Mesenchymal stem cell (in vitro differentiated cells and primary cell): ENCODE data around the gene DDR1.
"Not testable (repeated sequence)": the region's sequence is repeated elsewhere in the genome, so short reads cannot be mapped to it uniquely, and the experiment has no call there.

Experiments
- DNase-seq: peaks from one replicate; pipeline ENCODE4 v3.0.0-alpha.2; 2013
- H2AFZ ChIP-seq: one replicate; pipeline ENCODE4 v1.6.1; 2013; ENCODE audit warnings: low read depth, mild to moderate bottlenecking, control low read depth, inconsistent platforms, low read length, moderate library complexity
- H2AK5ac ChIP-seq: 2 replicates; pipeline ENCODE4 v1.6.1; 2013; ENCODE audit warnings: low read length, moderate library complexity, mild to moderate bottlenecking, inconsistent platforms; ENCODE audit not compliant: severe bottlenecking
- H2BK120ac ChIP-seq: one replicate; pipeline ENCODE4 v1.6.1; 2013; ENCODE audit warnings: low read depth, mild to moderate bottlenecking, inconsistent platforms, low read length, moderate library complexity
- H2BK12ac ChIP-seq, 2 experiments: one replicate each; pipeline ENCODE4 v1.6.1; 2013; ENCODE audit warnings: inconsistent platforms in 2 of 2, low read length in 2 of 2, mild to moderate bottlenecking in 2 of 2, moderate library complexity in 2 of 2, control low read depth in 1 of 2
- H2BK15ac ChIP-seq: one replicate; pipeline ENCODE4 v1.6.1; 2013; ENCODE audit warnings: mild to moderate bottlenecking, low read depth, inconsistent platforms; ENCODE audit not compliant: poor library complexity, severe bottlenecking
- H2BK5ac ChIP-seq: 2 replicates; pipeline ENCODE4 v1.6.1; 2013; ENCODE audit warnings: low read depth, mild to moderate bottlenecking, low read length, control low read depth, inconsistent platforms; ENCODE audit not compliant: poor library complexity, severe bottlenecking
- H3K14ac ChIP-seq, 2 experiments: one replicate each; pipeline ENCODE4 v1.6.1; 2013; ENCODE audit warnings: inconsistent platforms in 2 of 2, low read length in 2 of 2, control low read depth in 1 of 2, mild to moderate bottlenecking in 1 of 2, moderate library complexity in 1 of 2
- H3K18ac ChIP-seq, 2 experiments: one replicate each; pipeline ENCODE4 v1.6.1; 2013; ENCODE audit warnings: inconsistent platforms in 2 of 2, low read length in 2 of 2, control low read depth in 1 of 2, low read depth in 1 of 2, mild to moderate bottlenecking in 1 of 2
- H3K23ac ChIP-seq, 2 experiments: one replicate each; pipeline ENCODE4 v1.6.1; 2013; ENCODE audit warnings: inconsistent platforms in 2 of 2, low read length in 2 of 2, mild to moderate bottlenecking in 2 of 2, moderate library complexity in 2 of 2, control low read depth in 1 of 2
- H3K27ac ChIP-seq: 2 replicates; pipeline ENCODE4 v1.5.1; 2013; ENCODE audit warnings: mild to moderate bottlenecking, moderate library complexity, low read length, control low read depth, inconsistent platforms; ENCODE audit not compliant: poor library complexity, severe bottlenecking
- H3K27me3 ChIP-seq, 2 experiments: 2 replicates each; pipeline versions ENCODE4 v1.6.1 to v1.7.0; 2013; ENCODE audit warnings: low read length in 2 of 2, mild to moderate bottlenecking in 2 of 2, moderate library complexity in 2 of 2, control low read depth in 1 of 2, inconsistent platforms in 1 of 2; ENCODE audit not compliant: control insufficient read depth in 1 of 2, insufficient read depth in 1 of 2
- H3K36me3 ChIP-seq, 2 experiments: 2 replicates each; pipeline versions ENCODE4 v1.6.1 to v1.7.0; 2013; ENCODE audit warnings: low read length in 2 of 2, control low read depth in 1 of 2, inconsistent platforms in 1 of 2, low read depth in 1 of 2, mild to moderate bottlenecking in 1 of 2; ENCODE audit not compliant: insufficient read depth in 2 of 2, control insufficient read depth in 1 of 2
- H3K4ac ChIP-seq, 2 experiments: one replicate each; pipeline ENCODE4 v1.6.1; 2013; ENCODE audit warnings: inconsistent platforms in 2 of 2, low read length in 2 of 2, mild to moderate bottlenecking in 2 of 2, moderate library complexity in 2 of 2, control low read depth in 1 of 2, low read depth in 1 of 2
- H3K4me1 ChIP-seq: 2 replicates; pipeline ENCODE4 v1.6.1; 2013; ENCODE audit warnings: low read depth, low read length, control low read depth; ENCODE audit not compliant: control insufficient read depth, insufficient read depth
- H3K4me2 ChIP-seq: 2 replicates; pipeline ENCODE4 v1.6.1; 2013; ENCODE audit warnings: low read length, mild to moderate bottlenecking, inconsistent platforms; ENCODE audit not compliant: poor library complexity, severe bottlenecking
- H3K4me3 ChIP-seq, 2 experiments: 2 replicates each; pipeline versions ENCODE4 v1.5.1 to v1.7.0; 2013; ENCODE audit warnings: low read length in 2 of 2, mild to moderate bottlenecking in 2 of 2, control low read depth in 1 of 2, low read depth in 1 of 2; ENCODE audit not compliant: insufficient read depth in 1 of 2
- H3K79me1 ChIP-seq: replicated peaks from 2 replicates; pipeline ENCODE4 v1.6.1; 2013; ENCODE audit warnings: mild to moderate bottlenecking, control low read depth, low read length, inconsistent platforms; ENCODE audit not compliant: poor library complexity, severe bottlenecking
- H3K9ac ChIP-seq: 2 replicates; pipeline ENCODE4 v1.7.0; 2013; ENCODE audit warnings: mild to moderate bottlenecking, low read length, moderate library complexity
- H3K9me3 ChIP-seq: 2 replicates; pipeline ENCODE4 v1.7.0; 2013; ENCODE audit warnings: mild to moderate bottlenecking, low read length; ENCODE audit not compliant: control insufficient read depth
- H4K8ac ChIP-seq: one replicate; pipeline ENCODE4 v1.6.1; 2013; ENCODE audit warnings: inconsistent platforms, mild to moderate bottlenecking, low read length, moderate library complexity
- H4K91ac ChIP-seq: one replicate; pipeline ENCODE4 v1.6.1; 2013; ENCODE audit warnings: mild to moderate bottlenecking, low read length, inconsistent platforms
- WGBS: methylation state at CpG from one replicate; pipeline ENCODE4 v1.1.7; 2013; ENCODE audit warnings: mixed read lengths; 5-methylcytosine and 5-hydroxymethylcytosine counted together

The DDR1 gene

GRCh38 chr6:30903236-30903635, 18.9 kb downstream of the DDR1 start:
- 89% methylated on average over 3 of the region's 4 CpGs for WGBS
- no peak overlapping the region for H2BK12ac ChIP-seq
- H2AFZ ChIP-seq: no peak overlapping the region
- no peak overlapping the region for H4K91ac ChIP-seq
- no peak overlapping the region for H3K18ac ChIP-seq
- no peak overlapping the region for H2AK5ac ChIP-seq
- no peak for DNase-seq
- H3K36me3 ChIP-seq: peaks cover 15 to 21% of the 10 kb centered on the region in 2 experiments
- no peak overlapping the region for H2BK15ac ChIP-seq
- H3K4me2 ChIP-seq: no peak overlapping the region
- H3K9me3 ChIP-seq: no peaks in the 10 kb centered on the region
- no peak overlapping the region for H4K8ac ChIP-seq
- H2BK5ac ChIP-seq: no peak overlapping the region
- no peak overlapping the region for H3K23ac ChIP-seq
- H3K4ac ChIP-seq: no peak overlapping the region
- no peak overlapping the region for H2BK120ac ChIP-seq
- H3K27ac ChIP-seq: no peak overlapping the region
- H3K79me1 ChIP-seq: no peaks in the 10 kb centered on the region
- no peak overlapping the region for H3K9ac ChIP-seq
- no peaks in the 10 kb centered on the region for H3K27me3 ChIP-seq
- H3K14ac ChIP-seq: no peak overlapping the region
- peaks cover 3% of the 10 kb centered on the region for H3K4me1 ChIP-seq
- no peak overlapping the region for H3K4me3 ChIP-seq

- not testable (repeated sequence) for H2AK5ac ChIP-seq, H2BK15ac ChIP-seq, H4K91ac ChIP-seq, H3K4me1 ChIP-seq, H2BK5ac ChIP-seq, H3K27ac ChIP-seq, H2BK120ac ChIP-seq, H3K4ac ChIP-seq, H3K23ac ChIP-seq, DNase-seq, H3K18ac ChIP-seq, H2BK12ac ChIP-seq, H3K9me3 ChIP-seq, H3K27me3 ChIP-seq, H3K14ac ChIP-seq
- Histone ChIP-seq H3K4me2 (peak overlapping the region; percentile 59), H4K8ac (peak overlapping the region; percentile 55), H3K9ac (peak overlapping the region; percentile 94), H3K79me1 (peaks cover 13% of the 10 kb centered on the region), H3K4me3 (peak overlapping the region; percentile 54 to 96), H2AFZ (peak overlapping the region; percentile 79), H3K36me3 (peaks cover 26 to 29% of the 10 kb centered on the region in 2 experiments)
- 72% methylated on average over 16 of the region's 16 CpGs for WGBS
Measured at GRCh38 chr6:30907290-30907757, 23.0 kb downstream of the DDR1 start.

- no peak within 1 kb of the TSS for H4K91ac ChIP-seq
- H3K18ac ChIP-seq: peak within 1 kb of the TSS; percentile 28 to 64
- H2AFZ ChIP-seq: peak within 1 kb of the TSS; percentile 79
- H3K27me3 ChIP-seq: no peaks in the 10 kb centered on the region
- H3K4me1 ChIP-seq: peaks cover 10% of the 10 kb centered on the region
- H3K79me1 ChIP-seq: peaks cover 13% of the 10 kb centered on the region
- H3K23ac ChIP-seq: peak within 1 kb of the TSS in 1 of 2 experiments; percentile 26
- peak within 1 kb of the TSS; percentile 58 for H3K27ac ChIP-seq
- no peak within 1 kb of the TSS for H2BK12ac ChIP-seq
- H3K14ac ChIP-seq: no peak within 1 kb of the TSS
- peak within 1 kb of the TSS in 1 of 2 experiments; percentile 13 for H3K4ac ChIP-seq
- peak within 1 kb of the TSS; percentile 94 for H3K9ac ChIP-seq
- H3K9me3 ChIP-seq: no peaks in the 10 kb centered on the region
- H4K8ac ChIP-seq: peak within 1 kb of the TSS; percentile 55
- peaks cover 29 to 35% of the 10 kb centered on the region in 2 experiments for H3K36me3 ChIP-seq
- H2BK120ac ChIP-seq: no peak within 1 kb of the TSS
- H3K4me2 ChIP-seq: peak within 1 kb of the TSS; percentile 60
- under 1% methylated on average over 48 of the region's 49 CpGs for WGBS
- no peak within 1 kb of the TSS for H2BK5ac ChIP-seq
- DNase-seq: peak; percentile 99
- peak within 1 kb of the TSS; percentile 13 for H2BK15ac ChIP-seq
- no peak within 1 kb of the TSS for H2AK5ac ChIP-seq
- H3K4me3 ChIP-seq: peak within 1 kb of the TSS; percentile 74 to 96
Measured at GRCh38 chr6:30907758-30908591, 23.7 kb downstream of the DDR1 start, which contains the start of gene GTF2H4. TSS of gene GTF2H4 (plus strand) at chr6:30908207.

- Histone ChIP-seq H3K4me3 (peak overlapping the region; percentile 74 to 96), H2AFZ (no peak overlapping the region), H3K4ac (peak overlapping the region in 1 of 2 experiments; percentile 13), H2BK15ac (no peak overlapping the region), H3K27me3 (no peaks in the 10 kb centered on the region), H3K14ac (no peak overlapping the region), H3K4me2 (peak overlapping the region; percentile 60), H2BK5ac (no peak overlapping the region), H2BK120ac (no peak overlapping the region), H2AK5ac (no peak overlapping the region), H4K8ac (no peak overlapping the region), H3K4me1 (peaks cover 12% of the 10 kb centered on the region), H3K27ac (no peak overlapping the region), H2BK12ac (no peak overlapping the region), H3K18ac (no peak overlapping the region), H3K79me1 (peaks cover 13% of the 10 kb centered on the region), H3K23ac (peak overlapping the region in 1 of 2 experiments; percentile 26), H3K9ac (peak overlapping the region; percentile 94), H3K36me3 (peaks cover 32 to 40% of the 10 kb centered on the region in 2 experiments), H4K91ac (no peak overlapping the region), H3K9me3 (no peaks in the 10 kb centered on the region)
- WGBS: 55% methylated on average over 2 of the region's 2 CpGs
- DNase-seq: no peak
Measured at GRCh38 chr6:30908700-30909099, 24.4 kb downstream of the DDR1 start.
